Measurements from ENCODE around the gene RRP1B. TPM values are rescaled to one million over a fixed set of nuclear protein-coding genes. Genes with fewer than 3 reads are reported as not detected.
"Not testable (repeated sequence)": the region's sequence is repeated elsewhere in the genome, so short reads cannot be mapped to it uniquely, and the experiment has no call there.

RRP1B gene
- total RNA-seq, 1 donor from 2014 or later = 22.3 TPM

- no peak for DNase-seq
Observed at GRCh38 chr21:43643193-43643592, 16.2 kb upstream of the RRP1B start.

GRCh38 chr21:43644071-43644470 lies 15.3 kb upstream of the RRP1B start:
- DNase-seq = no peak

GRCh38 chr21:43644609-43645008 lies 14.8 kb upstream of the RRP1B start:
- DNase-seq = no peak

- DNase-seq = peak; percentile 88
Observed at GRCh38 chr21:43645136-43645891, 14.0 kb upstream of the RRP1B start.

- DNase-seq = no peak
Observed at GRCh38 chr21:43645976-43646375, 13.4 kb upstream of the RRP1B start.

- DNase-seq = peak; percentile 95
Observed at GRCh38 chr21:43646550-43647260, 12.7 kb upstream of the RRP1B start.

- DNase-seq = no peak
Observed at GRCh38 chr21:43648171-43648570, 11.2 kb upstream of the RRP1B start.

GRCh38 chr21:43651926-43652325 lies 7.4 kb upstream of the RRP1B start:
- DNase-seq = not testable (repeated sequence)

GRCh38 chr21:43652616-43653015 lies 6.7 kb upstream of the RRP1B start:
- no peak for DNase-seq

- no peak for DNase-seq
Observed at GRCh38 chr21:43653626-43654025, 5.7 kb upstream of the RRP1B start.

GRCh38 chr21:43654806-43655489 lies 4.4 kb upstream of the RRP1B start:
- no peak for DNase-seq

GRCh38 chr21:43657355-43658087 lies 1.8 kb upstream of the RRP1B start:
- no peak for DNase-seq

GRCh38 chr21:43658088-43658741 lies 1.1 kb upstream of the RRP1B start:
- no peak for DNase-seq

GRCh38 chr21:43658769-43659135 lies 608 bp upstream of the RRP1B start:
- no peak for DNase-seq

GRCh38 chr21:43662286-43662685 lies 2.9 kb downstream of the RRP1B start:
- DNase-seq = no peak

- DNase-seq = no peak
Observed at GRCh38 chr21:43663033-43663432, 3.7 kb downstream of the RRP1B start.

- DNase-seq = no peak
Observed at GRCh38 chr21:43664358-43664757, 5.0 kb downstream of the RRP1B start.

- no peak for DNase-seq
Observed at GRCh38 chr21:43665879-43666278, 6.5 kb downstream of the RRP1B start.

- no peak for DNase-seq
Observed at GRCh38 chr21:43667191-43667904, 8.0 kb downstream of the RRP1B start.

GRCh38 chr21:43669828-43670605 lies 10.7 kb downstream of the RRP1B start:
- DNase-seq = no peak

- no peak for DNase-seq
Observed at GRCh38 chr21:43675871-43676270, 16.5 kb downstream of the RRP1B start.
